K562 (cell line): ENCODE measurements around the gene RAB3GAP1. TPM values are rescaled to one million over a fixed set of nuclear protein-coding genes. Genes with fewer than 3 reads are reported as not detected.

Experiments used
- ATAC-seq: fragments of 200-7000 bp; cut with Tn5 transposase; 3 replicates; pipeline ENCODE4 v1.9.1; 2020; ENCODE audit warnings: moderate library complexity
- BruUV-seq: library from RNA; stranded (reverse); fragments of 400-500 nt; replicated peaks from 2 replicates; lab custom pipeline; 2021; lab: Mats Ljungman, UMichigan
- CTCF ChIA-PET: fragments of 300-600 bp; formaldehyde crosslinking; extraction: SDS; loops from one replicate; lab custom pipeline; 2021; ENCODE audit warnings: low intra/inter-chr PET ratio; lab: Yijun Ruan, JAX
- POLR2A ChIA-PET: fragments of 300-600, 350-650 bp; sonication (Branson Sonifier 250); formaldehyde crosslinking; extraction: SDS; loops from one replicate; lab custom pipeline; 2021; ENCODE audit warnings: antibody characterized with exemption, inconsistent platforms; lab: Yijun Ruan, JAX
- DNase-seq, 4 experiments: peaks; one replicate each; pipeline versions ENCODE4 v3.0.0 to v3.0.0-alpha.2; 2011 to 2018; ENCODE audit warnings: low spot score in 3 of 4, mixed read lengths in 3 of 4; ENCODE audit errors: extremely low read depth in 1 of 4
- FAIRE-seq: peaks from 2 replicates; lab custom pipeline; 2011; peaks lifted over from hg19 to GRCh38; lab: Jason Lieb, UNC
- H2AFZ ChIP-seq: 2 replicates; pipeline ENCODE4 v1.6.0; 2011; ENCODE audit warnings: low read depth, low read length, control low read depth, inconsistent platforms
- H3K27ac ChIP-seq: fragments of 200-600 bp; 3 replicates; pipeline ENCODE4 v1.8.0; 2011; ENCODE audit warnings: low read depth, mild to moderate bottlenecking, control low read depth, inconsistent platforms, low read length, moderate library complexity, mixed read lengths; ENCODE audit errors: extremely low read depth
- H3K27me3 ChIP-seq, 2 experiments: fragments of 300-600 bp in 1 of 2; 2 replicates in 1 of 2; 3 replicates in 1 of 2; pipeline versions ENCODE4 v1.6.0 to v1.8.0; 2011; ENCODE audit warnings: inconsistent platforms in 2 of 2, low read length in 2 of 2, mild to moderate bottlenecking in 1 of 2, mixed read lengths in 1 of 2, moderate library complexity in 1 of 2; ENCODE audit not compliant: control insufficient read depth in 2 of 2, insufficient read depth in 2 of 2
- H3K36me3 ChIP-seq: fragments of 300-600 bp; 3 replicates; pipeline ENCODE4 v1.8.0; 2011; ENCODE audit warnings: mild to moderate bottlenecking, low read length, inconsistent platforms; ENCODE audit not compliant: control insufficient read depth, insufficient read depth
- H3K4me1 ChIP-seq, 2 experiments: fragments of 200-600 bp in 1 of 2; replicated peaks in 1 of 2; 2 replicates in 1 of 2; 3 replicates in 1 of 2; pipeline versions ENCODE4 v1.5.1 to v1.8.0; 2011; ENCODE audit warnings: inconsistent platforms in 2 of 2, low read length in 2 of 2, mild to moderate bottlenecking in 1 of 2, mixed read lengths in 1 of 2, moderate library complexity in 1 of 2; ENCODE audit not compliant: control insufficient read depth in 2 of 2, insufficient read depth in 2 of 2
- H3K4me2 ChIP-seq: 2 replicates; pipeline ENCODE4 v1.6.1; 2011; ENCODE audit warnings: low read length, control low read depth, inconsistent platforms, mixed read lengths; ENCODE audit not compliant: insufficient read depth
- H3K4me3 ChIP-seq: fragments of 200-600 bp; sonication (generic), shearing (Covaris generic); 2 replicates; pipeline ENCODE4 v1.5.1; 2016; ENCODE audit warnings: control low read depth, inconsistent platforms
- H3K79me2 ChIP-seq: fragments of 200-600 bp; 3 replicates; pipeline ENCODE4 v1.8.0; 2011; ENCODE audit warnings: low read length, inconsistent platforms; ENCODE audit not compliant: control insufficient read depth, insufficient read depth
- H3K9ac ChIP-seq, 2 experiments: 2 replicates each; pipeline versions ENCODE4 v1.6.0 to v1.6.1; 2011; ENCODE audit warnings: low read depth in 2 of 2, low read length in 2 of 2, control low read depth in 1 of 2, inconsistent platforms in 1 of 2, mild to moderate bottlenecking in 1 of 2, mixed read lengths in 1 of 2; ENCODE audit not compliant: insufficient read depth in 1 of 2
- H3K9me1 ChIP-seq: one replicate; pipeline ENCODE4 v1.6.0; 2011; ENCODE audit warnings: inconsistent platforms, mild to moderate bottlenecking, low read length, moderate library complexity; ENCODE audit not compliant: control insufficient read depth, insufficient read depth
- H3K9me3 ChIP-seq: replicated peaks from 2 replicates; pipeline ENCODE4 v1.5.1; 2011; ENCODE audit warnings: low read depth, low read length, inconsistent platforms; ENCODE audit not compliant: control insufficient read depth, insufficient read depth
- H4K20me1 ChIP-seq: replicated peaks from 2 replicates; pipeline ENCODE4 v1.6.1; 2011; ENCODE audit warnings: low read length, inconsistent platforms, mixed read lengths; ENCODE audit not compliant: control insufficient read depth, insufficient read depth
- MAFG ChIP-seq: fragments of 450-650 bp; conservative IDR thresholded peaks from 2 replicates; pipeline ENCODE4 v1.6.1; 2016; ENCODE audit warnings: missing genetic modification characterization, missing compliant biosample characterization
- NFE2 ChIP-seq: IDR thresholded peaks from 2 replicates; pipeline ENCODE4 v1.6.1; 2014; ENCODE audit warnings: antibody characterized with exemption, low read depth
- NFE2L1 ChIP-seq: fragments of 450-650 bp; IDR thresholded peaks from 2 replicates; pipeline ENCODE4 v1.6.1; 2016; ENCODE audit warnings: missing genetic modification characterization, low read depth, mild to moderate bottlenecking, missing compliant biosample characterization, moderate library complexity, borderline replicate concordance
- PURB ChIP-seq: sonication (generic); formaldehyde crosslinking; IDR thresholded peaks from 2 replicates; pipeline ENCODE4 v1.9.0; 2021; ENCODE audit warnings: low read depth, mild to moderate bottlenecking, missing genetic modification reagents
- SETDB1 ChIP-seq: IDR thresholded peaks from one replicate; pipeline ENCODE4 v1.6.1; 2012; ENCODE audit warnings: low read length, control low read depth, inconsistent platforms
- SOX6 ChIP-seq: fragments of 450-650 bp; IDR thresholded peaks from 2 replicates; pipeline ENCODE4 v1.6.1; 2014; ENCODE audit warnings: mild to moderate bottlenecking
- ZFPM2 ChIP-seq: fragments of 250-450 bp; sonication (Bioruptor Pico); IDR thresholded peaks from 2 replicates; pipeline ENCODE4 v1.5.1; 2022; ENCODE audit warnings: mild to moderate bottlenecking
- ZNF316 ChIP-seq: fragments of 450-650 bp; IDR thresholded peaks from 2 replicates; pipeline ENCODE4 v1.6.1; 2016
- ZNF79 ChIP-seq: fragments of 250-450 bp; sonication (Bioruptor Pico); IDR thresholded peaks from 2 replicates; pipeline ENCODE4 v1.4.0; 2020; ENCODE audit warnings: low read depth, mild to moderate bottlenecking, moderate library complexity
- WGBS: fragments of 100-300 bp; shearing (Covaris generic); methylation state at CpG from one replicate; pipeline ENCODE4 v1.1.6; 2016; ENCODE audit warnings: low coverage, mixed read lengths; ENCODE audit not compliant: insufficient coverage; ENCODE audit errors: missing lambda C conversion rate; 5-methylcytosine and 5-hydroxymethylcytosine counted together
- in situ Hi-C: fragments of 300-500 bp; cut with MboI; formaldehyde crosslinking; loops from 4 replicates; pipeline ENCODE4 v1.15.0; 2018; ENCODE audit warnings: inconsistent platforms, mixed read lengths
- intact Hi-C: fragments of 100-400 bp; cut with micrococcal nuclease; formaldehyde crosslinking; loops from 2 replicates; pipeline ENCODE4 v1.14.2; 2022
- polyA plus RNA-seq, 8 experiments: library from polyadenylated mRNA; depleted of rRNA in 4 of 8; stranded (reverse) in 5 of 8; unstranded in 3 of 8; fragments of >200 nt; fragmentation: Nextera tagmentation in 2 of 8; fragmentation: Illumina TruSeq in 1 of 8; extraction: Ambion mirVana in 2 of 8; extraction: Trizol in 1 of 8; gene quantifications; 2 replicates each; pipeline versions ENCODE4 v1.2.1 to v1.2.3, GENCODE V29; 2011 to 2014; ENCODE audit warnings: inconsistent platforms in 1 of 8, missing spikeins in 1 of 8
- total RNA-seq, 7 experiments: library from RNA; depleted of rRNA in 6 of 7; stranded (reverse); fragments of >200 nt in 6 of 7; fragmentation: Illumina TruSeq in 2 of 7; extraction: Trizol in 2 of 7; gene quantifications; 2 replicates each; pipeline versions ENCODE4 v1.2.1 to v1.2.3, GENCODE V29; 2011 to 2021; ENCODE audit warnings: low replicate concordance in 1 of 7
- TF ChIP-seq, protein P1 (sequence below): sonication (generic); formaldehyde crosslinking; IDR thresholded peaks from 2 replicates; pipeline ENCODE4 v1.8.1; 2023; ENCODE audit warnings: mild to moderate bottlenecking, missing genetic modification reagents
- TF ChIP-seq, protein P2 (sequence below): fragments of 450-650 bp; IDR thresholded peaks from 2 replicates; pipeline ENCODE4 v1.7.1; 2018; ENCODE audit warnings: mild to moderate bottlenecking, low read depth; ENCODE audit not compliant: partially characterized antibody
- TF ChIP-seq, protein P3 (sequence below): sonication (generic); formaldehyde crosslinking; IDR thresholded peaks from 2 replicates; pipeline ENCODE4 v1.8.1; 2023; ENCODE audit warnings: missing genetic modification reagents, mild to moderate bottlenecking, borderline replicate concordance

Gene RAB3GAP1
- total and polyA plus RNA-seq, 9 of the 15 experiments (the other 6 are each of a cell fraction or from before 2014, with no cell fraction given), result 15.5 to 48.6 (median 33.0) TPM

DNA sequence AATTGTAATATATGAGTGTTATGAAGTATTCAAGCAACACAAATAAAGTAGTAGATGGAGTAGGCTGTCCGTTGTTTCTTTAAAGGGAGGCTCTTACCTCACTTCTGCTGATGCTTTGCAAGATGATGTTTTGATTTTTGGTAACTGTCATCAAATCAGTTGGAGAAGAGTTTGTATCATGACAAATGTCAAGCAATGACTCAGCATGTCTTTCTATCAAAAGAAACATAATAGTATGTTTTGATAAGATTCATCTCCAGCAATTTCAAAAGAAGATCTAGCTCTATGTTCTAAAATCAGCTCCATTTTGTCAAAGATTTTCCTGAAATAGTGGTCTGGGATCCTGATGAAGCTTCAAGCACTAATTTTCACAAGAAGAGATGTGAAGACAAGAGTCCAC, 30.5 kb upstream of the RAB3GAP1 start:
- ATAC-seq (no peak), DNase-seq (no peak), FAIRE-seq (no peak)
- no peak overlapping the region for H3K4me3 ChIP-seq
- BruUV-seq, result no TSS peak
- H3K9ac ChIP-seq, result no peak overlapping the region
- H3K9me3 ChIP-seq, result no peaks in the 10 kb centered on the region
- ChIA-PET POLR2A (no interaction called here), CTCF (no interaction called here)
- no peaks in the 10 kb centered on the region for H3K36me3 ChIP-seq
- TF ChIP-seq, protein P1, sequence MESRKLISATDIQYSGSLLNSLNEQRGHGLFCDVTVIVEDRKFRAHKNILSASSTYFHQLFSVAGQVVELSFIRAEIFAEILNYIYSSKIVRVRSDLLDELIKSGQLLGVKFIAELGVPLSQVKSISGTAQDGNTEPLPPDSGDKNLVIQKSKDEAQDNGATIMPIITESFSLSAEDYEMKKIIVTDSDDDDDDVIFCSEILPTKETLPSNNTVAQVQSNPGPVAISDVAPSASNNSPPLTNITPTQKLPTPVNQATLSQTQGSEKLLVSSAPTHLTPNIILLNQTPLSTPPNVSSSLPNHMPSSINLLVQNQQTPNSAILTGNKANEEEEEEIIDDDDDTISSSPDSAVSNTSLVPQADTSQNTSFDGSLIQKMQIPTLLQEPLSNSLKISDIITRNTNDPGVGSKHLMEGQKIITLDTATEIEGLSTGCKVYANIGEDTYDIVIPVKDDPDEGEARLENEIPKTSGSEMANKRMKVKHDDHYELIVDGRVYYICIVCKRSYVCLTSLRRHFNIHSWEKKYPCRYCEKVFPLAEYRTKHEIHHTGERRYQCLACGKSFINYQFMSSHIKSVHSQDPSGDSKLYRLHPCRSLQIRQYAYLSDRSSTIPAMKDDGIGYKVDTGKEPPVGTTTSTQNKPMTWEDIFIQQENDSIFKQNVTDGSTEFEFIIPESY (CRISPR knock-in tag), result no peak
- TF ChIP-seq, protein P2, sequence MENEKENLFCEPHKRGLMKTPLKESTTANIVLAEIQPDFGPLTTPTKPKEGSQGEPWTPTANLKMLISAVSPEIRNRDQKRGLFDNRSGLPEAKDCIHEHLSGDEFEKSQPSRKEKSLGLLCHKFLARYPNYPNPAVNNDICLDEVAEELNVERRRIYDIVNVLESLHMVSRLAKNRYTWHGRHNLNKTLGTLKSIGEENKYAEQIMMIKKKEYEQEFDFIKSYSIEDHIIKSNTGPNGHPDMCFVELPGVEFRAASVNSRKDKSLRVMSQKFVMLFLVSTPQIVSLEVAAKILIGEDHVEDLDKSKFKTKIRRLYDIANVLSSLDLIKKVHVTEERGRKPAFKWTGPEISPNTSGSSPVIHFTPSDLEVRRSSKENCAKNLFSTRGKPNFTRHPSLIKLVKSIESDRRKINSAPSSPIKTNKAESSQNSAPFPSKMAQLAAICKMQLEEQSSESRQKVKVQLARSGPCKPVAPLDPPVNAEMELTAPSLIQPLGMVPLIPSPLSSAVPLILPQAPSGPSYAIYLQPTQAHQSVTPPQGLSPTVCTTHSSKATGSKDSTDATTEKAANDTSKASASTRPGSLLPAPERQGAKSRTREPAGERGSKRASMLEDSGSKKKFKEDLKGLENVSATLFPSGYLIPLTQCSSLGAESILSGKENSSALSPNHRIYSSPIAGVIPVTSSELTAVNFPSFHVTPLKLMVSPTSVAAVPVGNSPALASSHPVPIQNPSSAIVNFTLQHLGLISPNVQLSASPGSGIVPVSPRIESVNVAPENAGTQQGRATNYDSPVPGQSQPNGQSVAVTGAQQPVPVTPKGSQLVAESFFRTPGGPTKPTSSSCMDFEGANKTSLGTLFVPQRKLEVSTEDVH, result no peak
- TF ChIP-seq SOX6 (no peak), NFE2L1 (tag) (peak; percentile 61; the same call in 1 of the 2 replicates), PURB (CRISPR knock-in tag) (no peak), MAFG (tag) (peak; percentile 49; the same call in 1 of the 2 replicates), ZNF79 (no peak), ZFPM2 (no peak), NFE2 (peak; percentile 42), ZNF316 (peak; percentile 53; the same call in 1 of the 2 replicates), SETDB1 (no peak)
- TF ChIP-seq, protein P3, sequence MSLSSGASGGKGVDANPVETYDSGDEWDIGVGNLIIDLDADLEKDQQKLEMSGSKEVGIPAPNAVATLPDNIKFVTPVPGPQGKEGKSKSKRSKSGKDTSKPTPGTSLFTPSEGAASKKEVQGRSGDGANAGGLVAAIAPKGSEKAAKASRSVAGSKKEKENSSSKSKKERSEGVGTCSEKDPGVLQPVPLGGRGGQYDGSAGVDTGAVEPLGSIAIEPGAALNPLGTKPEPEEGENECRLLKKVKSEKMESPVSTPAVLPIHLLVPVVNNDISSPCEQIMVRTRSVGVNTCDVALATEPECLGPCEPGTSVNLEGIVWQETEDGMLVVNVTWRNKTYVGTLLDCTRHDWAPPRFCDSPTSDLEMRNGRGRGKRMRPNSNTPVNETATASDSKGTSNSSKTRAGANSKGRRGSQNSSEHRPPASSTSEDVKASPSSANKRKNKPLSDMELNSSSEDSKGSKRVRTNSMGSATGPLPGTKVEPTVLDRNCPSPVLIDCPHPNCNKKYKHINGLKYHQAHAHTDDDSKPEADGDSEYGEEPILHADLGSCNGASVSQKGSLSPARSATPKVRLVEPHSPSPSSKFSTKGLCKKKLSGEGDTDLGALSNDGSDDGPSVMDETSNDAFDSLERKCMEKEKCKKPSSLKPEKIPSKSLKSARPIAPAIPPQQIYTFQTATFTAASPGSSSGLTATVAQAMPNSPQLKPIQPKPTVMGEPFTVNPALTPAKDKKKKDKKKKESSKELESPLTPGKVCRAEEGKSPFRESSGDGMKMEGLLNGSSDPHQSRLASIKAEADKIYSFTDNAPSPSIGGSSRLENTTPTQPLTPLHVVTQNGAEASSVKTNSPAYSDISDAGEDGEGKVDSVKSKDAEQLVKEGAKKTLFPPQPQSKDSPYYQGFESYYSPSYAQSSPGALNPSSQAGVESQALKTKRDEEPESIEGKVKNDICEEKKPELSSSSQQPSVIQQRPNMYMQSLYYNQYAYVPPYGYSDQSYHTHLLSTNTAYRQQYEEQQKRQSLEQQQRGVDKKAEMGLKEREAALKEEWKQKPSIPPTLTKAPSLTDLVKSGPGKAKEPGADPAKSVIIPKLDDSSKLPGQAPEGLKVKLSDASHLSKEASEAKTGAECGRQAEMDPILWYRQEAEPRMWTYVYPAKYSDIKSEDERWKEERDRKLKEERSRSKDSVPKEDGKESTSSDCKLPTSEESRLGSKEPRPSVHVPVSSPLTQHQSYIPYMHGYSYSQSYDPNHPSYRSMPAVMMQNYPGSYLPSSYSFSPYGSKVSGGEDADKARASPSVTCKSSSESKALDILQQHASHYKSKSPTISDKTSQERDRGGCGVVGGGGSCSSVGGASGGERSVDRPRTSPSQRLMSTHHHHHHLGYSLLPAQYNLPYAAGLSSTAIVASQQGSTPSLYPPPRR (CRISPR knock-in tag), result no peak
- no peak overlapping the region for H2AFZ ChIP-seq
- WGBS, result 0% methylated on average over 1 of the region's 1 CpG
- no peaks in the 10 kb centered on the region for H4K20me1 ChIP-seq
- no peaks in the 10 kb centered on the region for H3K79me2 ChIP-seq
- H3K4me1 ChIP-seq, result no peaks in the 10 kb centered on the region
- intact Hi-C loops (no loop called here), in situ Hi-C loops (no loop called here)
- no peaks in the 10 kb centered on the region for H3K9me1 ChIP-seq
- H3K27me3 ChIP-seq, result peaks cover 0 to 4% of the 10 kb centered on the region in 2 experiments; a peak in 2 of 5 replicates
- H3K4me2 ChIP-seq, result no peak overlapping the region
- H3K27ac ChIP-seq, result no peak overlapping the region
